ENCODE results near the gene PLCH2.
"Not testable (repeated sequence)": the region's sequence is repeated elsewhere in the genome, so short reads cannot be mapped to it uniquely, and the experiment has no call there.

Gene PLCH2

DNA sequence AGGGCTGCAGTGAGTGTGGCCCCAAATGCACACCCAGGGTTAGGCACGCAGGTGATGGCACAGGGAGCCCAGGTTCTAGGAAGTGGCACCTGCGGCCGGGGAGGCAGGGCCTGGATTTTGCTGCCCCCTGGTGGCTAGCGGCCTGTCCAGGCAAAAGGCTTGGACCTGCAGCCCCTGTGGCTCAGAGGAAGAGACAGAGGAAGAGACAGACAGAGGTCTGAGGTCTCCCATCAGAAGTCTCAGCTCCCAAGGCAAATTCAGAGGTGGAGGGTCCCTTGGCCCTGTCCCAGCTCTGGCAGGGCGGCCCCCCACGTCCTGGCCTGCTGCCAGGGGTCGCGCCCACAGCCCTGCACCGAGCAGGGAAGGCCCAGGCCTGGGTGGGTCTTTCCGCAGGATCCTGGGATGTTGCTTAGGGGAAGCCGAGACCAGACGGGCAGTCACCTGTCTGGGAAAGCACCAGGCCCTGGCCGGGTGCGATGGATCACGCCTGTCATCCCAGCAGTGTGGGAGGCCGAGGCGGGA lies 72.0 kb downstream of the PLCH2 start:
- DNase-seq, result peak; percentile 18

DNA sequence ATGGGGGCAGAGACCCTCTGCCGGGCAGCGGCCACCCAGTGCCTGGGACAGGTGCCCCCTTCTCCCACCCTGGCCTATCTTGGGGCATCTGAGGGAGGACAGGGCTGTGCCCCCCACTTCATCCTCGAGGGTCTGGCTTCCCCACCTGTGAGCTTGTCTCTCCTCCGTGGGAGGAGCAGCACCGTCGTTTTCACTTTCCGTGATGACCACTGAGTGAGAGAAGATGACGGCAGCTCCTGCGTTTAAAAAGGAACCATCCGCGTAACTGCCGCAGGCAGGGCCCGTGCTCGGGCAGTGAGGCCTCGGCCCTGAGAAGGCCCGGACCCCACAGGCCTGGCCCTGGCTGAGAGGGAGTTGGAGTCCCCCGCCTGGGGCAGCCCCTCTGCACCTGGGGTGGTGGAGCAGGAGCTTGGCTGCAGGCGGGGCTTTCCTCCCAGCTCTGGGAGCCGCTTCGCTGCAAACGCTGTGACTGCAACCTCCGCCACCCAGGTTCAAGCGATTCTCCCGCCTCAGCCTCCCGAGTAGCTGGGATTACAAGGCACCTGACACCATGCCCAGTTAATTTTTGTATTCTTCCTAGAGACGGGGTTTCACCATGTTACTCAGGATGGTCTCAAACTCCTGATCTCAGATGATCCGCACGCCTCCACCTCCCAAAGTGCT lies 73.4 kb downstream of the PLCH2 start:
- not testable (repeated sequence) for DNase-seq

DNA sequence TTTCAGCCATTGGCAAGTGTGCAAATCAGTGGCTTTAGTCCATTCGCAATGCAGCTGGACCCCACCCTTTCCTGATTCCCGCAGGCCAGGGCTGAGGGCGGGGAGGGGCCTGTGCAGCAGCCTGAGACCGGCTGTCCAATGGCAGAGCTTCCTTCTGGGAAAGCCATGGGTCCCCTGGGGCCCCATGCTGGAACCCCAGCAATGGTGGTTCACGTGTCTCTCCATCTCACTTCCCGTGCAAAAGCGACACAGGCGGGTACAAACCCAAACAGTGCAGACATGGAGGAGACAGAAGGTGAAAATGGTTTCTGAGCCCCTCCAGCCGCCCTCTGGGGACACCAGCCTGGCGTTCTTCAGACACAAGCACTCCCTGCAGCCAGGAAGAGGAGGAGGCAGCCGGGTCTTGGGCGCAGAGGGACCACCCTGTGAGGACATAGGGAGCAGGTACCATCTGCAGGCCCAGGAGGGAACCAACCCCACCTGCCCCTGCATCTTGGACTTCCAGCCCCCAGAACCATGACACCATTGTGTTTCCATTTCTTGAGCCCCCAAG lies 74.3 kb downstream of the PLCH2 start:
- DNase-seq, result not testable (repeated sequence)

DNA sequence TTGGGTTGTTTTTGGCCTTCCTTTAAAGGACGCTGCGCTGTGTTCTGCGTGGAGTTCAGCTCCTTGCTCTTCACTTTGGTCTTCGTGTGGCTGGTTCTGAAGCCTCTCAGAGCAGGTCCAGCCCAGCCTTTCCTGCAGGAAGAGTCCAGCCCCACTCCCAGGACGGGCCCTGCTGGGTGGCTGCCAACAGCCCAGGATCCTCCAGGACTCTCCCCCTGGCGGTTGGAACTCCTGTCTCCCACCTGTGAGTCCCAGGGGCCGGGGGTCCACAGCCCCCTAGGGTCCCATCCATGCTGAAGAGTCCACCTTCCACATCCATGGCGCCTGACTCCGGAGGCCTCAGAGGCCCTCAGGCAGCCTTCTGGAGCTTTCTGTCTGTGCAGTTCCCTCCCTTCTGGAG lies 75.5 kb downstream of the PLCH2 start:
- not testable (repeated sequence) for DNase-seq

DNA sequence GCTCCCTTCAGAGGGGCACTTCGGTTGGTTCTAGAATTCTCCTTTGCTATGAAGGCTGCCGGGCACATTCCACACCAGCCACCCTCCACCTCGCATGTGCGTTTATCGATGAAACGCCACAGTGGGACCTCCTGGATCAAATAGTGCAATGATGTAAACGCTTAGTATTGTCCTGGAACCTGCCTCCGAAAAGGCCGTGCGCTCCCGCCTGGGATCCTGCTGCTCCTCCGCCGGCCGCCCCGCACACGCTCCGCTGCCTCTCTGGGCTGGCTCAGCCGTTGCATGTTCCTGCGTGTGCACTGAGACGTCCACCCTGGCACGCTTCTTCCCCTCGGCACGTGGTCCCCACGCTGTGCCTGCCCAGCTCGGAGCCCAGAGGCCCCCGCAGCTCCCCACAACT lies 76.1 kb downstream of the PLCH2 start:
- no peak for DNase-seq

DNA sequence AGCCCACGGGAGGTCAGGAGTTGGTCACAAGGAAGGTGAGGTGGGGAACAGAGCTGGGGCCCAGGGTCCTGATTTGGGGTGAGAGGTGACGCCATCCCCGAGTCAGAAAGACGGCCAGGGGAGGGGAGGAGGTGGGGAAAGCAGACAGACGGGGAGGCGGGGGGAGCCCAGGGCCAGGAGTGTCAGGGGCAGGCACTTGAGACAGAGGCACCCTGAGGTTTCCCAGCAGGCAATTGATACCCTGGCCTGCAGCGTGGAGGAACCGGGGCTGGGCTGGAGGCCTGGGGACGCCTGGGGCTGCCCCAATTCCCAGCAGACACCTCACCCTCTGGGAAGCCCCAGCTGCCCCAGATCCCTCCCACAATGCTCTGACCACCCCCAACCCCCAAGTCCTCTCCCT lies 77.0 kb downstream of the PLCH2 start:
- DNase-seq, result not testable (repeated sequence)

DNA sequence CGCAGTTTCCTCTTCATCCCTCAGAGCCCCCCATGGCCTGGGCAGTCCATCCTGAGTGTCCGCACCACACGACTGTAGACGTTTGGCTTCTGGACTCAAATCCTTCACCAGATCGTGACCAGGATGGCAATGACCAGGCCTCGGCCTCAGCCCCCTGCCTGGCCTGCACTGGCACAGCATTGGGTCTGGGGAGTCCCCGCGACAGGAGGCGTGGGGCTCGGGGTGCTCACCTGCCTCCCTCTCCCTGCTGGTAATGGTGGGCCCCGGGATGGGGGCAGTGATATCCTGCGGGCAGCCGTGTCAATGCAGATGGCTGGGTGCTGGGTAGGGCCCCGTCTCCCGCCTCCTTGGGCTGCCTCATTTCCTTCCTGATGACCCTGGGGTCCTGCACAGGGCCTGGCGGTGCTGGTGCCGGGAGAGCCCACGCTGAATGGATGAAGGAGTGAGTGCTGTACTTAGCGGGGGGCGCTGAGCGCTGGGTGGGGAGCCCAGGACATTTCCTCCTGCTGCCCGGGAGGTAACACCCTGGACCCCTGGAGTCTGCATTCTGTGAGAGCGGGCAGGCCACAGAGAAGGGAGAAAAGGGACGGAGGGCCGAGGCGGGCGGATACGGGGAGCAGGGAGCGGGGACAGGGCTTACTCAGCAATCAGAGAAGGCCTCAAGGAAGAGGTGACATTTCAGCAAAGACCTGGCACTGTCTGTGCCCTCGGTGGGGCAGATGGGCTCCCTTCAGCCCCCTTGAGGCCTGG lies 78.0 kb downstream of the PLCH2 start:
- no peak for DNase-seq

DNA sequence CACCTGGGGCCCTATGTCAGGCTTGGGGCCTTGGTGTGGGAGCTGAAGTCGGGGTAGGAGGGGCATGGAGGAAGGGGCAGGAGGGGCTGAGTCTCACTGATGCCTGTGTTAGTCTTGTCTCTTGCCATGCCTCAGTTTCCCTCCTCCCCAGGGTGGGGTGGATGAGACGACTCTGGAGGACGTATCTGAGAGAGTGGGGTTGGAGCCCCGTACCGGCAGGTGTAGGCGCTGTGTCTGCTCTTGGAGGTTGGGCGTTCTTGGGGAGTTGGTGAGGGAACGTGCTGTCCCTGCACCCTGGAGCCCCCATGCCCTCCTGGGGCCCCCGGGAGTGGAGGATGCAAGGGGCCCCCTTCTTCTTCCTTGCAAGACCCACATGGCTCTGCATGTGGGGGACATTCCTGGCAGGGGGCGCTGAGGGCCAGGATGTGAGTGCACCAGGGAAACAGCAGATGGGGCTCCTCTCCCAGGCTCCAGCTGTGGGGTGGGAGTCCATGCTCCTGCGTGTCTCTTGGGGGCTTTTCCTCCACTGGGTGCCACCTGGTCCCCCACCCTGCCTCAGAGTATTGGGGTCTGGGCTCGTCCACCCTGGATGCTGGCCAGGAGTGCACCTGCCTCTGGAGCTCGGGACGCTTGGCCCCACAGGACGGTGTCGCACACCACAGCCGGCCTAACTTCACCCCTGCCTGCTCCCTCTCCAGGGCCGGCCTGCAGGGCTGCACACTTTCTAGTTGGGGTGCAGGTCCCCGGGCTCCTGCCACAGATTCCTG lies 78.7 kb downstream of the PLCH2 start:
- DNase-seq, result no peak
